Left cardiac atrium (tissue), 4 donors: ENCODE results near the gene KLHL41. TPM values are rescaled to one million over a fixed set of nuclear protein-coding genes. Genes with fewer than 3 reads are reported as not detected.
"Not testable (repeated sequence)": the region's sequence is repeated elsewhere in the genome, so short reads cannot be mapped to it uniquely, and the experiment has no call there.

ENCODE experiments used
- ATAC-seq, 2 donors: fragments of 200-7000 bp; cut with Tn5 transposase; one replicate each; pipeline ENCODE4 v1.9.1; 2020; ENCODE audit warnings: mild to moderate bottlenecking in 2 of 2, moderate library complexity in 2 of 2
- DNase-seq: peaks from one replicate; pipeline ENCODE4 v3.0.0-alpha.2; 2020
- intact Hi-C, 2 donors: fragments of 100-400 bp; cut with DNase I; formaldehyde crosslinking; loops; one replicate each; pipeline versions ENCODE4 v1.14.1 to v1.15.1; 2022 to 2023
- total RNA-seq, 2 donors: library from RNA; stranded (reverse); fragmentation: NEBNext Ultra II Directional; extraction: Animal tissue kit (Norgen Biotek cat#: 25700); gene quantifications; one replicate each; pipeline ENCODE4 v1.2.1, GENCODE V29; 2021
- donor health status: DM: no; HTN: yes; CAD: no.
- donor health status: DM: no; HTN: yes; CAD: no; lungs with severe emphysema.
- donor health status: DM: yes; HTN: yes; CAD: no.
- donor health status: Dilated cardiomyopathy.

The KLHL41 gene
- total RNA-seq, 2 donors from 2014 or later: 92.0 to 95.9 TPM

GRCh38 chr2:169504651-169505050 lies 4.9 kb upstream of the KLHL41 start:
- ATAC-seq: no peak
- intact Hi-C loops: no loop called here
- no peak for DNase-seq

GRCh38 chr2:169507698-169508097 lies 1.8 kb upstream of the KLHL41 start:
- ATAC-seq (no peak), DNase-seq (no peak)
- intact Hi-C loops: no loop called here

GRCh38 chr2:169509955-169510354 lies 453 bp downstream of the KLHL41 start:
- ATAC-seq (no peak), DNase-seq (no peak)
- intact Hi-C loops: no loop called here

- ATAC-seq (no peak), DNase-seq (no peak)
- intact Hi-C loops: no loop called here
These were observed 994 bp downstream of the KLHL41 start for GRCh38 chr2:169510496-169510895.

- intact Hi-C loops: no loop called here
- ATAC-seq: no peak
These were observed 2.3 kb downstream of the KLHL41 start for GRCh38 chr2:169511818-169512217.

GRCh38 chr2:169512525-169512924 lies 3.0 kb downstream of the KLHL41 start:
- no peak for ATAC-seq
- intact Hi-C loops: no loop called here
- no peak for DNase-seq

More at GRCh38 chr2:169511818-169512217, 2.3 kb downstream of the KLHL41 start:
- DNase-seq: no peak

- DNase-seq (no peak), ATAC-seq (no peak)
- intact Hi-C loops: no loop called here
These were observed 3.6 kb downstream of the KLHL41 start for GRCh38 chr2:169513094-169513493.

GRCh38 chr2:169513926-169514325 lies 4.4 kb downstream of the KLHL41 start:
- ATAC-seq: peak in 1 of 2 donors; percentile 53
- intact Hi-C loops: no loop called here
- DNase-seq: no peak

GRCh38 chr2:169514758-169515157 lies 5.3 kb downstream of the KLHL41 start:
- intact Hi-C loops, DNase-seq, ATAC-seq: not testable (repeated sequence)

- DNase-seq, intact Hi-C loops: not testable (repeated sequence)
These were observed 7.0 kb downstream of the KLHL41 start for GRCh38 chr2:169516488-169516995.

GRCh38 chr2:169520896-169521295 lies 11.4 kb downstream of the KLHL41 start:
- no peak for DNase-seq
- ATAC-seq: no peak
- intact Hi-C loops: loop anchor here in 1 of 2 donors (10.0 kb wide), 1 partner anchor 274 kb away; the partner anchor contains the start of gene SSB

More at GRCh38 chr2:169516488-169516995, 7.0 kb downstream of the KLHL41 start:
- ATAC-seq: not testable (repeated sequence)

- intact Hi-C loops: loop anchor here in 1 of 2 donors (10.0 kb wide), 1 partner anchor 271 kb away; the partner anchor contains the start of gene SSB
These were observed 14.2 kb downstream of the KLHL41 start for GRCh38 chr2:169523681-169524080.

GRCh38 chr2:169525434-169525833 lies 15.9 kb downstream of the KLHL41 start:
- DNase-seq: no peak
- intact Hi-C loops: loop anchor here in 1 of 2 donors (10.0 kb wide), 1 partner anchor 269 kb away; the partner anchor contains the start of gene SSB
- no peak for ATAC-seq

More at GRCh38 chr2:169523681-169524080, 14.2 kb downstream of the KLHL41 start:
- DNase-seq: no peak
- no peak for ATAC-seq

- DNase-seq (no peak), ATAC-seq (no peak)
- intact Hi-C loops: loop anchor here in 1 of 2 donors (10.0 kb wide), 1 partner anchor 268 kb away; the partner anchor contains the start of gene SSB
These were observed 16.9 kb downstream of the KLHL41 start for GRCh38 chr2:169526451-169526850.

GRCh38 chr2:169528271-169528701 lies 18.8 kb downstream of the KLHL41 start:
- intact Hi-C loops: loop anchor here in 1 of 2 donors (10.0 kb wide), 1 partner anchor 267 kb away; the partner anchor contains the start of gene SSB

GRCh38 chr2:169539460-169539859 lies 30.0 kb downstream of the KLHL41 start:
- intact Hi-C loops: not testable (repeated sequence)

More at GRCh38 chr2:169528271-169528701, 18.8 kb downstream of the KLHL41 start:
- DNase-seq (peak; percentile 63), ATAC-seq (peak; percentile 50 to 77)

GRCh38 chr2:169540146-169540545 lies 30.6 kb downstream of the KLHL41 start:
- intact Hi-C loops: no loop called here
- ATAC-seq (no peak), DNase-seq (no peak)

More at GRCh38 chr2:169539460-169539859, 30.0 kb downstream of the KLHL41 start:
- not testable (repeated sequence) for DNase-seq, ATAC-seq

- no peak for ATAC-seq
- intact Hi-C loops: no loop called here
These were observed 32.9 kb downstream of the KLHL41 start for GRCh38 chr2:169542433-169542832.

GRCh38 chr2:169546756-169547155 lies 37.3 kb downstream of the KLHL41 start:
- no peak for DNase-seq
- intact Hi-C loops: no loop called here
- no peak for ATAC-seq

More at GRCh38 chr2:169542433-169542832, 32.9 kb downstream of the KLHL41 start:
- no peak for DNase-seq

GRCh38 chr2:169561364-169561763 lies 51.9 kb downstream of the KLHL41 start:
- no peak for ATAC-seq

GRCh38 chr2:169562084-169562483 lies 52.6 kb downstream of the KLHL41 start:
- DNase-seq, ATAC-seq, intact Hi-C loops: not testable (repeated sequence)

More at GRCh38 chr2:169561364-169561763, 51.9 kb downstream of the KLHL41 start:
- DNase-seq: no peak
- intact Hi-C loops: no loop called here
